ENCODE data around the gene MAP3K21. TPM values are rescaled to one million over a fixed set of nuclear protein-coding genes. Genes with fewer than 3 reads are reported as not detected.

MAP3K21 gene
- under 1 TPM; 0.28 to 0.47 (median 0.40) TPM for total RNA-seq
- 0.25 TPM for polyA plus RNA-seq
- long read RNA-seq, donor 1 = 0 reads
- long read RNA-seq, donor 2 = 0 reads
- long read RNA-seq, donor 3, partial matches to known transcripts = 1 of 2 reads
- long read RNA-seq, donor 3, other reads (novel, unspliced or antisense) = 0 of 2 reads
- long read RNA-seq, donor 4 = 0 reads

DNA sequence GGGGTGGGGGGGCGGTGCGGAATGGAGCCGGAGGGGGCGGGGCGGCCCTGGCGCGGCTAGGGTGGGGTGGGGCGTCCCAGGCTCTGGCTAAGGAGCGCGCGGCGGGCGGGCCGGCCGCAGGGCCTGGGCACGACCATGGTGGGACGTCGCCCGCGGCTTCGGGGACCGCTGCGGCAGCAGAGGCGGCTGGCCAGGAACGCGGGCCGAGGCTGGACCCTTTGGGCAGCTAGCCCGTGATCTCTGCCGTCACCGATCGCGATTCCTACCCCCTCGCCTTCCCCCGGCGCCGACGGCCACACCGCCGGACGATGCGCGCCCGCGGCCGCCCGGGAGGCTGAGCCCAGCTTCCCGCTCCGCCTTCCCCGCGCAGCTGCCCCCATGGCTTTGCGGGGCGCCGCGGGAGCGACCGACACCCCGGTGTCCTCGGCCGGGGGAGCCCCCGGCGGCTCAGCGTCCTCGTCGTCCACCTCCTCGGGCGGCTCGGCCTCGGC is at the start of gene MAP3K21:
MAP3K21 (plus strand) TSS at position 74 of the 491 bp plus-strand sequence; CDS start at position 379, 305 bp downstream.
- Histone ChIP-seq H3K27me3 (ENCODE audit: control insufficient read depth, insufficient read depth) (no peaks in the 10 kb centered on the region), H3K27ac (ENCODE audit: low read length) (no peak within 1 kb of the TSS), H3K4me3 (ENCODE audit: low read length) (peak within 1 kb of the TSS; percentile 47), H3K9me3 (ENCODE audit: control insufficient read depth, low read length) (no peaks in the 10 kb centered on the region), H3K4me1 (ENCODE audit: control insufficient read depth, insufficient read depth, low read length) (no peaks in the 10 kb centered on the region)
- intact Hi-C loops (cut with DNase I) = no loop called here
- ATAC-seq = peak; percentile 85 to 89
- DNase-seq = no peak
- 1% methylated on average over 68 of the region's 68 CpGs for WGBS

GRCh38 chr1:233278631-233279030 is 48.9 kb upstream of the MAP3K21 start:
- ATAC-seq = no peak
- DNase-seq = no peak
- H3K4me3 ChIP-seq (ENCODE audit: low read length) = no peak overlapping the region
- no peaks in the 10 kb centered on the region for H3K27me3 ChIP-seq (ENCODE audit: control insufficient read depth, insufficient read depth)
- no peaks in the 10 kb centered on the region for H3K4me1 ChIP-seq (ENCODE audit: control insufficient read depth, insufficient read depth, low read length)
- H3K27ac ChIP-seq (ENCODE audit: low read length) = no peak overlapping the region
- WGBS = 86% methylated on average over 1 of the region's 1 CpG
- intact Hi-C loops (cut with DNase I) = no loop called here
- H3K9me3 ChIP-seq (ENCODE audit: control insufficient read depth, low read length) = no peaks in the 10 kb centered on the region

DNA sequence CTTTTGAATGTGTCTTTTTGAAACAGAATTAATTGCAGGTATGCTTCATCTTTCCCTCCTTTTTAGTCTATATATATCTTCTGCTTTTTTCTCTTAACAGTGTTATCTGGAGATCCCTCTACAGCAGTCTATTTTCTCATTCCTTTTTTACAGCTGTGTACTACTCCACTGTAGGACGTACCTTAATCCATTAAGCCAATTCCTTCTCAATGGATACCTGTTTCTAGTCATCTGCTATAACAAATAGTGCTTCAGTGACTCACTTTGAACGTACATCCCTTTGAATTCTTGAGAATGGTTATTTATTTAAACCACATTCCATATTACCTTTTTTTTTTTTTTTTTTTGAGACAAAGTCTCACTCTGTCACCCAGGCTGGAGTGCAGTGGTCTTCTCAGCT is 47.6 kb upstream of the MAP3K21 start:
- ATAC-seq = no peak
- H3K4me1 ChIP-seq (ENCODE audit: control insufficient read depth, insufficient read depth, low read length) = no peaks in the 10 kb centered on the region
- intact Hi-C loops (cut with DNase I) = no loop called here
- no peak for DNase-seq
- no peaks in the 10 kb centered on the region for H3K9me3 ChIP-seq (ENCODE audit: control insufficient read depth, low read length)
- no peak overlapping the region for H3K27ac ChIP-seq (ENCODE audit: low read length)
- H3K27me3 ChIP-seq (ENCODE audit: control insufficient read depth, insufficient read depth) = no peaks in the 10 kb centered on the region
- H3K4me3 ChIP-seq (ENCODE audit: low read length) = no peak overlapping the region
- WGBS = 93% methylated on average over 2 of the region's 2 CpGs

GRCh38 chr1:233281711-233282581 is 45.6 kb upstream of the MAP3K21 start:
- Histone ChIP-seq H3K27me3 (ENCODE audit: control insufficient read depth, insufficient read depth) (no peaks in the 10 kb centered on the region), H3K27ac (ENCODE audit: low read length) (no peak overlapping the region), H3K4me3 (ENCODE audit: low read length) (no peak overlapping the region), H3K4me1 (ENCODE audit: control insufficient read depth, insufficient read depth, low read length) (no peaks in the 10 kb centered on the region), H3K9me3 (ENCODE audit: control insufficient read depth, low read length) (no peaks in the 10 kb centered on the region)
- ATAC-seq = no peak
- intact Hi-C loops (cut with DNase I) = no loop called here
- no peak for DNase-seq
- 57% methylated on average over 8 of the region's 8 CpGs for WGBS

DNA sequence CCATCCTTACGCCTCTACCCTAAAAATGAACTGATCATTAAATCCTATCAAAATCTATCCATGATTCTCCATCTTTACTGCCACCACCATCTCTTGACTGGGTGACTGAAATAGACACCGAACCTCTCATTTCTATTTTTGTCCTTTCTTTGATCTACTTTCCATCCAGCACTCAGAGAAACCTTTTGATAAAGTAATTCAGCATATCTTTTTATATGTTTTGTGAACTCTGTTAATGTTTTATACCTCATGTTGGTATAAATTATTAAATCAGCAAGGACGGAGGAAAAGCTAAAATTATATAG is 45.0 kb upstream of the MAP3K21 start:
- H3K4me3 ChIP-seq (ENCODE audit: low read length) = no peak overlapping the region
- ATAC-seq (no peak), DNase-seq (no peak)
- no peaks in the 10 kb centered on the region for H3K4me1 ChIP-seq (ENCODE audit: control insufficient read depth, insufficient read depth, low read length)
- H3K27ac ChIP-seq (ENCODE audit: low read length) = no peak overlapping the region
- WGBS = 87% methylated on average over 3 of the region's 3 CpGs
- no peaks in the 10 kb centered on the region for H3K9me3 ChIP-seq (ENCODE audit: control insufficient read depth, low read length)
- intact Hi-C loops (cut with DNase I) = no loop called here
- H3K27me3 ChIP-seq (ENCODE audit: control insufficient read depth, insufficient read depth) = no peaks in the 10 kb centered on the region

GRCh38 chr1:233289676-233290075 is 37.8 kb upstream of the MAP3K21 start:
- no peaks in the 10 kb centered on the region for H3K9me3 ChIP-seq (ENCODE audit: control insufficient read depth, low read length)
- H3K4me3 ChIP-seq (ENCODE audit: low read length) = no peak overlapping the region
- no peak overlapping the region for H3K27ac ChIP-seq (ENCODE audit: low read length)
- intact Hi-C loops (cut with DNase I) = no loop called here
- DNase-seq (no peak), ATAC-seq (no peak)
- 65% methylated on average over 4 of the region's 4 CpGs for WGBS
- H3K4me1 ChIP-seq (ENCODE audit: control insufficient read depth, insufficient read depth, low read length) = no peaks in the 10 kb centered on the region
- no peaks in the 10 kb centered on the region for H3K27me3 ChIP-seq (ENCODE audit: control insufficient read depth, insufficient read depth)

DNA sequence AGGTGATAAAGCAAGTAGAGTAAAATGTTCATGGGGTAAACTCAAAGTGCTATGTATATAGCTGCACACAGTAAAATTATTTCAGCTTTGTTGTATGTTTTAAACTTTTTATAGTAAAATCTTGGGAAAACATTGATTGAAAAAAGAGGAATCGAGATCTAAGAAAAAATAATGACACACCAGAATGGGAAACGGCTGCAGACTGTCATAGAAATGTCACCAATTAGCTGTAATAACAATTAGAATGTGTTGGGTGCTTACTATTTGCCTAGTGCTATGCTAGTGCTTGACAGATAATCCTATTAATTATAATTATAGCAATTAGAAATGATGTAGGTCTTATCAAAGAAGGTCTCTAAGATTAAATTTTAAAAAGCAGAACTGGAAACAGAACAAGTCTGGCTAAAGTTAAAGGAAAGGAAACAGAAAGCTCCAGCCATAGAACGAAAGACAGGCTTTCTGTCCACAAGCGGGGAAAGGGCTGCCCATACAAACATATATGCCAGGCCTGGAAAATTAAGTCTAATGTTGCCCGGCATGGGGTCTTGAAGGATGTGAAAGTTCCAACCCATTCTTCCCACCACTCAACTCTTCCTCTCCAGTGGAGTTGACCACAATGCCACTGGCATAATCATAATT is 37.0 kb upstream of the MAP3K21 start:
- intact Hi-C loops (cut with DNase I) = no loop called here
- Histone ChIP-seq H3K4me1 (ENCODE audit: control insufficient read depth, insufficient read depth, low read length) (no peaks in the 10 kb centered on the region), H3K27me3 (ENCODE audit: control insufficient read depth, insufficient read depth) (no peaks in the 10 kb centered on the region), H3K9me3 (ENCODE audit: control insufficient read depth, low read length) (no peaks in the 10 kb centered on the region), H3K4me3 (ENCODE audit: low read length) (no peak overlapping the region), H3K27ac (ENCODE audit: low read length) (no peak overlapping the region)
- WGBS = 82% methylated on average over 5 of the region's 5 CpGs
- no peak for ATAC-seq
- DNase-seq = no peak

DNA sequence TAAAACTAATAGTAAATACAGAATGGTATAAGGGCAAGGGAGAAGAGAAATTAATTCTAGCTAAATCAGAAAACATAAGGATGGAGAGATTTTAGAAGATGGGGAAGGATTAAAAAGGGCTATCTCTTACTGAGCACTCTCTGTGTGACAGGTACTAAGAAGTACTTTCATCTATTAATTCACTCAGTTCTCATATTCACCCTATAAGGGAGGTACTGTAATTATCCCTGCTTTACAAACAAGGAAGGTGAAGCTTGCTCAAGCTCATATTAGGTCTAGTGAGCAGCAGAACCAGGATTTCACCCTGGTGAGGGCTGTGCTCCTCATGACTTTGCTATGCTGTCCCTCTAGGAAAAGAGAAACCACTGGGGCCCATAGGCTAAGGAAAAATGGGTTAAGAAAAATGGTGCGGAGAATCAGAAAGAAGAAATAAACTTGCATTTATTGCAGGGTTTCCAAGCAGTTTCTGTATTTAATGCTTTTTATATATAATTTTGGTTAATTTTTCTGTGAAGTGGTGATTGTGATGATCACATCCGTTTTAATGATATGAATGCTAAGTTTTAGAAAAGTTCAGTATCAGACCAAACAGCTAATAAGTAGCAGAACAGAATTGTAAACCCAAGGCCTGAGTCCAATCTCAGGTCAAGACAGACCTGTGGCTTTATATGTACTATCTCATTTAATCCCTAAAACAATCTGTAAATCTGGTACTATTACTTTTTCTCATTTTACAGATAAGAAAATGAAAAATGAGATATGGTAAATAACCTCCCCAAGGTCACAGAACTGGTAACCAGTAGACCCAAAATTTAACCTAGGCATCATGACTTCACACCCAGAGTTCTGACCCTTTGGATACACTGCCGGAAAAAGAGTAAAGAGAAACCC is 33.7 kb upstream of the MAP3K21 start:
- 92% methylated on average over 3 of the region's 3 CpGs for WGBS
- Histone ChIP-seq H3K27me3 (ENCODE audit: control insufficient read depth, insufficient read depth) (no peaks in the 10 kb centered on the region), H3K9me3 (ENCODE audit: control insufficient read depth, low read length) (no peaks in the 10 kb centered on the region), H3K4me1 (ENCODE audit: control insufficient read depth, insufficient read depth, low read length) (no peaks in the 10 kb centered on the region), H3K27ac (ENCODE audit: low read length) (no peak overlapping the region), H3K4me3 (ENCODE audit: low read length) (no peak overlapping the region)
- intact Hi-C loops (cut with DNase I) = no loop called here
- DNase-seq = no peak
- ATAC-seq = no peak

GRCh38 chr1:233294913-233295236 is 32.6 kb upstream of the MAP3K21 start:
- ATAC-seq (peak in 1 of 2 donors; percentile 48), DNase-seq (no peak)
- H3K27me3 ChIP-seq (ENCODE audit: control insufficient read depth, insufficient read depth) = no peaks in the 10 kb centered on the region
- intact Hi-C loops (cut with DNase I) = no loop called here
- H3K4me1 ChIP-seq (ENCODE audit: control insufficient read depth, insufficient read depth, low read length) = no peaks in the 10 kb centered on the region
- H3K9me3 ChIP-seq (ENCODE audit: control insufficient read depth, low read length) = no peaks in the 10 kb centered on the region
- 13% methylated on average over 8 of the region's 8 CpGs for WGBS
- peak overlapping the region; percentile 56 for H3K4me3 ChIP-seq (ENCODE audit: low read length)
- no peak overlapping the region for H3K27ac ChIP-seq (ENCODE audit: low read length)

GRCh38 chr1:233295237-233295974 is 32.1 kb upstream of the MAP3K21 start, which contains the start of gene PCNX2:
Gene PCNX2 (minus strand): TSS chr1:233295725. CDS start chr1:233295478, 247 bp downstream.
- ATAC-seq (peak; percentile 67 to 79), DNase-seq (peak; percentile 36 to 78 (median 73))
- Histone ChIP-seq H3K4me3 (ENCODE audit: low read length) (peak within 1 kb of the TSS; percentile 56), H3K27me3 (ENCODE audit: control insufficient read depth, insufficient read depth) (no peaks in the 10 kb centered on the region), H3K9me3 (ENCODE audit: control insufficient read depth, low read length) (no peaks in the 10 kb centered on the region), H3K4me1 (ENCODE audit: control insufficient read depth, insufficient read depth, low read length) (no peaks in the 10 kb centered on the region), H3K27ac (ENCODE audit: low read length) (no peak within 1 kb of the TSS)
- WGBS = 1% methylated on average over 54 of the region's 54 CpGs
- intact Hi-C loops (cut with DNase I) = no loop called here
